Thyroid gland (tissue), 4 donors: Measurements from ENCODE around the gene DNMT3A. TPM values are rescaled to one million over a fixed set of nuclear protein-coding genes. Genes with fewer than 3 reads are reported as not detected.

Source experiments
- DNase-seq, 2 donors: peaks; one replicate each; pipeline ENCODE4 v3.0.0-alpha.2; 2019
- H3K27ac ChIP-seq, 3 donors: fragments of 200-600 bp; sonication (generic); 1 replicate in 2 of 3; 2 replicates in 1 of 3; pipeline ENCODE4 v1.5.1; 2016 to 2019; ENCODE audit warnings: mild to moderate bottlenecking in 1 of 3, moderate library complexity in 1 of 3
- H3K27me3 ChIP-seq: fragments of 200-600 bp; sonication (generic); one replicate; pipeline ENCODE4 v1.5.1; 2019
- H3K36me3 ChIP-seq, 2 donors: fragments of 200-600 bp; sonication (generic); one replicate each; pipeline ENCODE4 v1.5.1; 2016 to 2019
- H3K4me1 ChIP-seq, 2 donors: fragments of 200-600 bp; sonication (generic); one replicate each; pipeline ENCODE4 v1.5.1; 2017 to 2019
- H3K4me3 ChIP-seq, 3 donors: fragments of 200-600 bp; sonication (generic); replicated peaks in 1 of 3; 1 replicate in 2 of 3; 2 replicates in 1 of 3; pipeline ENCODE4 v1.5.1; 2016; ENCODE audit warnings: mild to moderate bottlenecking in 1 of 3
- H3K9me3 ChIP-seq: fragments of 200-600 bp; sonication (generic); one replicate; pipeline ENCODE4 v1.5.1; 2017
- POLR2A ChIP-seq, 2 donors: fragments of 450-650 bp; IDR thresholded peaks; one replicate each; pipeline ENCODE4 v1.6.1; 2017; ENCODE audit warnings: antibody characterized with exemption in 2 of 2, mild to moderate bottlenecking in 2 of 2, moderate library complexity in 1 of 2
- WGBS, 2 donors: methylation state at CpG; one replicate each; pipeline ENCODE4 v1.1.5; 2017; 5-methylcytosine and 5-hydroxymethylcytosine counted together
- intact Hi-C: fragments of 100-400 bp; cut with DNase I; formaldehyde crosslinking; loops from one replicate; pipeline ENCODE4 v1.15.1; 2023
- total RNA-seq, 4 donors: library from RNA; depleted of rRNA; stranded (reverse); fragments of >200 nt; gene quantifications; one replicate each; pipeline ENCODE4 v1.2.3, GENCODE V29; 2016
- TF ChIP-seq, protein P1 (sequence below), 6 experiments: fragments of 200-600 bp in 3 of 6; fragments of 450-650 bp in 3 of 6; sonication (generic) in 3 of 6; IDR thresholded peaks; one replicate each; pipeline ENCODE4 v1.5.1; 2016 to 2019; ENCODE audit warnings: antibody characterized with exemption in 6 of 6, mild to moderate bottlenecking in 2 of 6, inconsistent platforms in 1 of 6, moderate library complexity in 1 of 6

DNMT3A gene
- total RNA-seq, 4 donors from 2014 or later, result 17.3 to 40.9 (median 18.8) TPM

DNA sequence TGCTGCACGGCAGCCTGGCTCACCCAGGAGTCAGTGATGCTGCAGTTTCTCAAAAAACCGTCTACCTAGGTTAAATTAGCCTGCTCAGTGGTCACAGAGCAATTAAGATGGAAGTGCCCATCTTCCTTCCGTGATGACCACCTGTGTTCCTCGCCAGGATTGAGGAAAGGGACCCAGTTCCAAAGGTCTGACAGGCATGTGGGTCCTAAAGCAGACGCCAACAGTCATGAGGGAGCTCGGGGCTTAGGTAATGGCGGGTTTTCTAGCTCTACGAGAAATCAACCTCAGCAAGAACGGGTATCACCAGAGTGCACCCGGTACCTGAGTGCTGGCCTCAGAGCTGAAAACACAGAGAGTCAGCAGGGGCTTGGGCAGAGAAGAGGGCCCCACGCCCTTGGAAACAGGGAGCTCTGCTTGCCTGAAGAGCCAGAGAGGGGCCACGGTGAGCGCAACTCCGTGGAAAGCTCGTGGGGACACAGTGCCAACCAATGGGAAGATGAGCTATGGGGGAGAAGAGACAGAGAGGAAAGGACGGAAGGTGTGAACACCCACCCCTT lies 34.3 kb upstream of the DNMT3A start:
- 80% methylated on average over 16 of the region's 16 CpGs for WGBS, 2 donors
- H3K4me1 ChIP-seq, result peaks cover 8 to 23% of the 10 kb centered on the region in 2 donors
- no peak overlapping the region for H3K27ac ChIP-seq
- intact Hi-C loops, result loop anchor here (10.0 kb wide), 1 partner anchor 149 kb away; no protein-coding TSS in a partner anchor
- H3K36me3 ChIP-seq, result no peaks in the 10 kb centered on the region
- DNase-seq, result no peak
- H3K27me3 ChIP-seq, result no peaks in the 10 kb centered on the region
- no peaks in the 10 kb centered on the region for H3K9me3 ChIP-seq
- TF ChIP-seq POLR2A (IDR thresholded peaks at IDR 0.05), result no peak
- TF ChIP-seq, protein P1, sequence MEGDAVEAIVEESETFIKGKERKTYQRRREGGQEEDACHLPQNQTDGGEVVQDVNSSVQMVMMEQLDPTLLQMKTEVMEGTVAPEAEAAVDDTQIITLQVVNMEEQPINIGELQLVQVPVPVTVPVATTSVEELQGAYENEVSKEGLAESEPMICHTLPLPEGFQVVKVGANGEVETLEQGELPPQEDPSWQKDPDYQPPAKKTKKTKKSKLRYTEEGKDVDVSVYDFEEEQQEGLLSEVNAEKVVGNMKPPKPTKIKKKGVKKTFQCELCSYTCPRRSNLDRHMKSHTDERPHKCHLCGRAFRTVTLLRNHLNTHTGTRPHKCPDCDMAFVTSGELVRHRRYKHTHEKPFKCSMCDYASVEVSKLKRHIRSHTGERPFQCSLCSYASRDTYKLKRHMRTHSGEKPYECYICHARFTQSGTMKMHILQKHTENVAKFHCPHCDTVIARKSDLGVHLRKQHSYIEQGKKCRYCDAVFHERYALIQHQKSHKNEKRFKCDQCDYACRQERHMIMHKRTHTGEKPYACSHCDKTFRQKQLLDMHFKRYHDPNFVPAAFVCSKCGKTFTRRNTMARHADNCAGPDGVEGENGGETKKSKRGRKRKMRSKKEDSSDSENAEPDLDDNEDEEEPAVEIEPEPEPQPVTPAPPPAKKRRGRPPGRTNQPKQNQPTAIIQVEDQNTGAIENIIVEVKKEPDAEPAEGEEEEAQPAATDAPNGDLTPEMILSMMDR (IDR thresholded peaks at IDR 0.05), result no peak
- H3K4me3 ChIP-seq, result no peak overlapping the region

DNA sequence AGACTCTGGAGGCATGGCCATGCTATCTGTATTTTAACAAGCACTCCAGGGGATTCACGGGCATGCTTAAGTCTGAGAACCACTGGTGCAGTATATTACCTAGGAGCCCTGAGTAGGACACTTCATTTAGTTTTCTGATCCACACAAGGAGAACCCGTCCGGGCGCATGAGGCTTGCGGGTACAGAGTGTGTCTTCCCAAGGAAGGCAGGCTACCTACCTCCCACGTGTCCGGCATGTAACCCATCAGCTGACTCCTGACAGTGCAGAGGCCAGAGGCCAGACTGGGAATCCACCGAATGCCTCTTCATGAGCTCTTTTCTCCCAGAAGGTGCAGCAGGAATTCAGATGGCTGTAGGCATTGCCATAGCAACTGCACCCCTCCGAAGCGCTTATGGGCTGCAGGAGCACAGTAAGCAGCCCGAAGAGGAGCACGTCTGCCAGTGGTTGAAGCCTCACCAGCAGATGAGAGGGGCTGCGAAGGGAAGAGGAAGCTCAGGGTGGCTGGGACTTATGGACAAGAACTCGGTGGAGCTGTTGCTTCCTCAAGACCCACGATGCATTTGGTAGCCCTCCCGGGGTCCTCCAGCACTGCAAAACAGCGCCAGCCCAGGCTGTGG lies 33.8 kb upstream of the DNMT3A start:
- no peak for DNase-seq
- intact Hi-C loops, result loop anchor here (10.0 kb wide), 1 partner anchor 149 kb away; no protein-coding TSS in a partner anchor
- Histone ChIP-seq H3K27me3 (no peaks in the 10 kb centered on the region), H3K4me1 (peaks cover 8 to 23% of the 10 kb centered on the region in 2 donors), H3K36me3 (no peaks in the 10 kb centered on the region), H3K27ac (no peak overlapping the region), H3K4me3 (no peak overlapping the region), H3K9me3 (no peaks in the 10 kb centered on the region)
- TF ChIP-seq POLR2A (IDR thresholded peaks at IDR 0.05), result no peak
- TF ChIP-seq, protein P1 (IDR thresholded peaks at IDR 0.05), result no peak
- 82 to 91% methylated on average over 16 to 17 of the region's 17 CpGs for WGBS, 2 donors

DNA sequence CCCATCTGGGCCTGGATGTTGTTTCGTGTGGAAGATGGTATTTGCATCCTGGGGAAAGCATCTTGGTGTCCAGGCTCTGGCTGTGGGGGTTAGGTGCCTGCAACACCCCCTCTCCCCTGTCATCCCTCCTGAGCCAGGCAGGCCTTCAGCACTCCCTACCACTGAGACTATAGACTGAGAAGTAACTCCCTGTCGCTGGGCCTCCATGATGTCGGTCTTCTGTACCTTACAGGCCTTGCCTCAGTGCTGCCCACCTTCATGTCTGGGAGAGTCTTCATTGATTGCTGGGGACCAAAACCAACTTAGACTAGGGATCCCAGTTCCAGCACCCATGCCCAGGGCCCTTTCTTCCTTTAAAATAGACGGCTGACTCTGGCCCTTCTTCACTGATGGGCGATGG lies 33.1 kb upstream of the DNMT3A start:
- Histone ChIP-seq H3K27me3 (no peaks in the 10 kb centered on the region), H3K27ac (no peak overlapping the region), H3K4me1 (peaks cover 8 to 23% of the 10 kb centered on the region in 2 donors), H3K9me3 (no peaks in the 10 kb centered on the region), H3K36me3 (no peaks in the 10 kb centered on the region), H3K4me3 (no peak overlapping the region)
- WGBS, 2 donors, result 96 to 100% methylated on average over 3 to 5 of the region's 5 CpGs
- intact Hi-C loops, result loop anchor here (10.0 kb wide), 1 partner anchor 150 kb away; no protein-coding TSS in a partner anchor
- no peak for DNase-seq
- no peak for TF ChIP-seq POLR2A (IDR thresholded peaks at IDR 0.05)
- TF ChIP-seq, protein P1 (IDR thresholded peaks at IDR 0.05), result no peak

DNA sequence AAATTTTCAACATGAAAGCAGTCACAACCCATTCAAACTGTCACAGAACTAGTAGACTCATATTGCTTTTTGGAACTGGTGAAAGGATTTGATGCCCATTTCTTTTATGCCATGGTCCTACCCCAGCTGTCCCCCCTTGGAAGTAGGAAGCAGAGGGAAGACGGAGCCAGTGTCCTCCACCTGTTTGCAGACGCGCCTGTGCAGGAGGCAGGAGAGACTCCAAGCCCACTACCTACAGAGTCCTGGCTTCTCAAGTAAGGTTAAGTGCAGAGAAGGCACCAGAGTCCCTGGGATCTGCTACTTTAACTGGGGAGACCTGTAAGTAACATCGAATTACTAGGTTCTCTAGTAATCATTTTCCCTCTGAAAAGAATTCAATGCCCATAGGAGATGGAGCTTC lies 32.7 kb upstream of the DNMT3A start:
- Histone ChIP-seq H3K9me3 (no peaks in the 10 kb centered on the region), H3K4me1 (peaks cover 8 to 23% of the 10 kb centered on the region in 2 donors), H3K27me3 (no peaks in the 10 kb centered on the region), H3K27ac (no peak overlapping the region), H3K4me3 (no peak overlapping the region), H3K36me3 (no peaks in the 10 kb centered on the region)
- no peak for DNase-seq
- intact Hi-C loops, result loop anchor here (10.0 kb wide), 1 partner anchor 150 kb away; no protein-coding TSS in a partner anchor
- WGBS, 2 donors, result 95 to 97% methylated on average over 4 of the region's 4 CpGs
- TF ChIP-seq POLR2A (IDR thresholded peaks at IDR 0.05), result no peak
- TF ChIP-seq, protein P1 (IDR thresholded peaks at IDR 0.05), result no peak
